Fibroblast of peridontal ligament (primary cell): ENCODE data around the gene SEZ6L.
A peak's percentile ranks its signal among the peaks of the same experiment; 100 is the strongest.

Experiments used
- DNase-seq: peaks from one replicate; pipeline ENCODE4 v3.0.0-alpha.2; 2010; ENCODE audit errors: extremely low read depth

Gene SEZ6L

DNA sequence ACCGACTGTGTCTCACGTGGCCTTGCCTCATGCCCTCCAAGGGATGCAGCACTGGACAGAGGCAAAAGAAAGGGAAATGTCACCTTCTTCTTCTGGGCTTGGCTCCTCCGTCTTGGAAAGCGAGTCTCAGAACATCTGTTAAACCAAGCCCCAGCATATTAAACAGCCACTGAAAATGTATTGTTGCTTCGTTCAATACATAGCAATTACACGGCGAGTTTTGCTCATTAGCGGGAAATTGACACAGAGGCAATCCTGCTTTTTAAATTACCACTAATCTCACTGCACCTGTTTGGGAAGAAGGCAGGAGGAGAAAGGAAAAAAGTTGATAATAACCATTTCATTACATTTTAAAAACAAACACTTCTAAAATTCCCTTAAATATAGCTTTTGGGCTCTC lies 72.1 kb downstream of the SEZ6L start:
- no peak for DNase-seq

DNA sequence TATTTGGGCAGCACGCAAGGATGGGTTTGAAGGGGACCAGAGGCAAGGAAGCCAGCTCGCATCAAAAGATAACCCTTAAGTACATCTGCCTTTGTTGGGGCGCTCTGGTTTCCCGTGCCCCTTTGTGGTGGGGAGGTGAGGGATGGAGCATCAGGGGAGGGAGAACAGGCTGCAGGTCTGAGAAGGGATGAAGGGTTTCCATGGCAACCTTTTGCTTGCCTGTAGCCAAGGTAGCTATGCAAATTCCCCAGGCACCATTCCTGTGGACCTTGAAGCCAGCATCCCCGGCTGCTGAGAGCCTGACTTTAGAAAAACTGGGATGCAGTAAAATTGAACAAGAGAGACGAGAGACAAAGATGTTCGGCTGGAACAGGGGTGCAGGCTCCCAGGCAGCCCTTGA lies 75.7 kb downstream of the SEZ6L start:
- DNase-seq = no peak

DNA sequence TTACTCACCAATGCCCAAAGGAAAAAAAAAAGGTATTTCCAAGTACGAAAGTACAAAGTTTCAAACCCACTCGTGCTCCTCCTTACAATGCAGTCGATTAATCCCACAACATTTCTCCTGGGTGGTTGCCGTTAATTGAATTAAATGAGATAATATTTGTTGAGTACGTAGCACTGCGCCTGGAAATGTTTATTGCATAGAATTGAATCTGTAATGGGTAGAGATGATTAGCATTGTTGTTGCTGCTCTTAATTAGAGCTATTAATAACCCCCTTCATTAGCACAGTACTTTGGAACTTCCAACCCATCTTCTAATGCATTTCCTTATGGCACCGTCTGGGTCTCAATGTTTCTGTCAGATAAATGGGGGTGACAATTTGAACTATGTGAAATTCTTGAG lies 77.3 kb downstream of the SEZ6L start:
- no peak for DNase-seq

DNA sequence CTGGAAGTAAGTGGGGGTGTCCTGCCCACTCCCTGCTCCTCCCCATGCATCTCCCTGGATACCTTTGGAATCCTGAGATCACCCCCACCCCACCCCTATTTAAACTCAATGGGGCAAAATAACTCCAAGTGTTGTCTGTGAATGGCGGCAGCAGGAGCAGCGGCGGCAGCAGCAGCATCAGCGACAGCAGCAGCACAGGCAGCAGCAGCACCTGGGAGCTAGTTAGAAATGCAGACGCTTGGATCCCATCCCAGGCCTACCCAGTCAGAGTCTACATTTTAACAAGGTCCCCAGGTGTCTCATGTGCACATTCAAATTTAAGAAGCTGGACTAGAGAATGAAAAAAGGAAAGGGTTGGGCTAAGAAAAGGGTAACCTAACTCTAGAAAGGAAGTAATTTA lies 82.6 kb downstream of the SEZ6L start:
- no peak for DNase-seq

DNA sequence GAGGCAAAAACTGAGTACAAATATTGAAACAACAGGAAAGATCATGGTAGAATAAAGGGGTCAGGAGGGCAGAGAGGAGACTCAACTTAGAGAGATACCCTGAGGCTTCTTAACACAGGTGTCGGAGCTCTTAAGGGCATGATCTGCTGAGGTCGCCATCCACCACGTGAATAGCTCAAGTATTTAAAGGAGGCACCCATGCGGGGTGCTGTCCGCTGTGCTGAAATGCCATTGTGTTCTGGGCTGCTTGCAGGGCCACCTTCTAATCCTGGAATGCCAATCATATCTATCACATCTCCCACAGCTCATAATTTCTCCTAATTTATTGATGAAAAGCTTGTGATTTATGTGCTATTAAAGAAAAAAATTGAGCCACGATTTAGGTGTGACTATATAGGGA lies 90.2 kb downstream of the SEZ6L start:
- DNase-seq = peak; percentile 30

DNA sequence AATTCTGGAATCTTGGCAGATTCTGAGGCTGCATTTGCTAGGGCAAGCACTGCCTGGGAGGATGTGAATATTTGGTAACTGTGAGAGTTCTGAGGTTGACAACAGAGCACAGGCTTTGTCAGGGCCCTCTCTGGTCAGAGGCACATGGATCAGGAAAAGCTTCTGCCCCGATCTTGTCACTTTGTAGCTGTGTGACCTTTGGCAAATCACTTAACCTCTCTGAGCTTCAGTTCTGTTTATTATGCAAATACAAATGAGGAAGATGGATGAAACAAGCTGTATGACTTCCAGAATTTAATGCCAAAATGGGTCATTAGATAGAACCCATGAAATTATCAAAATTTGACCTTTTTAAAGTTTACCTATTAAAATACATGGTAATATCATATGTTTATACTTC lies 94.9 kb downstream of the SEZ6L start:
- DNase-seq = no peak

DNA sequence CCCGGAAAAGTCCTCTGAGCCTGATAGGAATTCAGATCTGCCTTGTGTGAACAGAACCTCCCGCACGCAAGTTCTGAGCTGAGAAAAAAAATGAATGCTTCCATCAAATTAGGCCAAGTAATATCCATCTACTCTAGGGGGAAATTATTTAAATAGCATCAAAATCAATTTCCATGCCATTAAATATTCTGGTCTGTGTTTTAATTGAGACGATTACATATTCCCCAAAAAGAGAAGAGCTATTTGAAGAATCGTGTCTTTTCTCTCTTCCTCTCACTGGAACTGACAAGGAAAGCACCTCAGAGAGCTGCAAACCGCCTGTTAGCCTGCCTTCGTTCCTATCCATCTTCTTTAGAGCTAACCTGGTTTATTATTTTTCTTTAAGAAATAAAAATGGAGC lies 96.0 kb downstream of the SEZ6L start:
- DNase-seq = no peak

DNA sequence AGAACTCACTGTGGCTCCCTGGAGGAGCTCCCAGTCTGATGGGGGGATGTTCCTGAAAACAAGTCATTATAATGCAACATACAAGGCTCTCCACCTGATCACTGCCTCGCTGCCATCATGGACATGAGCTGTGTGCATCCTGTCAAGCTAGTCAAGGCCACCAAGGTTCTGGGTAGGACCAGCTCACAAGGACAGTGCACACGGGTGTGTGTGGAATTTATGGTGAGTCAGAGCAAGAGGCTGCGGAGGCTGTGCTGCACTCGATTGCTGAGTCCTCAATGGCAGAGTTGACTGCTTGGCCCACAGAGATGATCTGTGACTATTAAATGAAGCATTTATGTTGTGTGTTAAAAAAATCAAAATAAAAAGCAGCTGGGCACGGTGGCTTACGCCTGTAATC lies 96.6 kb downstream of the SEZ6L start:
- DNase-seq = no peak

DNA sequence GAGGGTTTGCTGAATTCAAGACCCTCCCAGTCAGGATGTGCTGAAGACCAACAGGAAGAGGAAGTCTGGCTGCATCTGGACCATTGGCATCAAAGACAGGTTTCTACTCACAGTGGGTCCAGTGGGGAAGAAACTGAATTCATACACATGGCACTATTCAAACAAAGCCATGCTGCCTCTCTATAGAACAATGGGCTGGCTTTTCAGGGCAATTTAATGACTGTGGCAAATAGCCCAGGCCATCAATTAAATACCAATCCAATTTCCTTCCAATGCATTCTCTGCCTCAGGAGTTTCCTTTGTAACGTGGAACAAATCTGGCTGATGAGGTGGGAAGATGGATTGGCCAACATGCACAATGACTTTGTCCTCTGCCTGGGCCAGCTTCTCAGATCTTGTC lies 98.6 kb downstream of the SEZ6L start:
- DNase-seq = no peak

DNA sequence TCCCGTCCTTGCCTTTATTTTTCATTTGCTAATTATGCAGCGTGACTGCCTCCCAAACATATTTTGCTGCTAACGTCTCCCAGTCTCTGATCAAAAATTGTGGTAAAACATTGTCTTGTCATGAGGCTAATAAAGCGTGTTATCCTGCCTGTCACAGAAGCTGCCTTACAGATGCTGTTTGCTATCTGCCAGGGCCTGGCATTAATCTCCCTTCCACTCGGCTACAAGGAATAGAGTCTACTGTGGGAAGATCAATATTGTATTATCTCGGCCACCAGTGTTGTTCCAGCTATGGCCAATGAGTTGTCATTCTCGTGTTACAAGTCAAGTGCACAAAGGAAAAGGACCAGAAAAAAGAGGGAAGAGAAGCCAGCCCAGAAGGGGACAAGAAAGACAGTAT lies 100.3 kb downstream of the SEZ6L start:
- no peak for DNase-seq

DNA sequence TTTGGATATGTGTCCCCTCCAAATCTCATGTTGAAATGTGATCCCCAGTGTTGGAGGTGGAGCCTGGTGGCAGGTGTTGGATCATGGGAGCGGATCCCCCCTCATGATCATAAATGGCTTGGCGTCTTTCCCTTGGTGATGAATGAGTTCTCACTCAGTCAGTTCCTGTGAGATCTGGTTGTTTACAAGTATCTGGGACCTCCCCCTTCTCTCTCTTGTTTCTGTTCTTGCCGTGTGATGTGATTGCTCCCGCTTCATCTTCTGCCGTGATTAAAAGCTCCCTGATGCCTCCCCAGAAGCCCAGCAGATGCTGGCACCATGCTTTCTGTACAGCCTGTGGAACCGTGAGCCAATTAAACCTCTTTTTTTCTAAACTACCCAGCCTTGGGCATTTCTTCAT lies 102.2 kb downstream of the SEZ6L start:
- DNase-seq = no peak

DNA sequence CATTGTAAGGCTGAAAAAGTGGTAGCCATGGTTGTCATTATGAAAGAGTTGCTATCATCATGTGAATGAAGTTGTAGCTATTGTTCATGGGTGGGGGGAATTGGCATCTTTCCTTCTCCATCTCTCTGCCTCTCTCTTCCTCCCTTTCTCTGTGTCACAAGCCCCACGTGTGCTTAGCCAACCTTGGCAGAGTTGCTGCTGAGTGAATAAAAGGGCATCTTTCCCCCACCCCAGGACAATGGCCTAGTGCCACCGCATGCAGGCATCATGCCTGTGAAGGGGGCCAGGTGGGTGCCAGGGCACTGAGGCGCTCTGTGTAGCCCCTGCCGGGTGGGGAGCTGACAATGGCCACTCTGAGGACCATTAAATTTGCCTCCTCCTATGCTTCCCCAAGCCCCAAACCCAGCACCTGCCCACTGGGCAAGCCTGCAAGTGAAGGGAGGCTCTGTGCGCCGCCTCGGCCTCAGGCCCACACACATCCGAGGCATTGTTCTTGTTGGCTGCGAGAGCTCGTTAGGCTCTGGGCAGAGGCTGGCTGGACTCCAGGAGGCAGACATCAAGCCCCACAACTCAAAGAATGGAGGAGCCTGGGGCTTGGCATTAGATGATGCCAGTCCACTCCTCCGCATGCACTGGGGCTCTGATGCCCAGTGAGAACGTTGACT lies 103.9 kb downstream of the SEZ6L start:
- DNase-seq = no peak

DNA sequence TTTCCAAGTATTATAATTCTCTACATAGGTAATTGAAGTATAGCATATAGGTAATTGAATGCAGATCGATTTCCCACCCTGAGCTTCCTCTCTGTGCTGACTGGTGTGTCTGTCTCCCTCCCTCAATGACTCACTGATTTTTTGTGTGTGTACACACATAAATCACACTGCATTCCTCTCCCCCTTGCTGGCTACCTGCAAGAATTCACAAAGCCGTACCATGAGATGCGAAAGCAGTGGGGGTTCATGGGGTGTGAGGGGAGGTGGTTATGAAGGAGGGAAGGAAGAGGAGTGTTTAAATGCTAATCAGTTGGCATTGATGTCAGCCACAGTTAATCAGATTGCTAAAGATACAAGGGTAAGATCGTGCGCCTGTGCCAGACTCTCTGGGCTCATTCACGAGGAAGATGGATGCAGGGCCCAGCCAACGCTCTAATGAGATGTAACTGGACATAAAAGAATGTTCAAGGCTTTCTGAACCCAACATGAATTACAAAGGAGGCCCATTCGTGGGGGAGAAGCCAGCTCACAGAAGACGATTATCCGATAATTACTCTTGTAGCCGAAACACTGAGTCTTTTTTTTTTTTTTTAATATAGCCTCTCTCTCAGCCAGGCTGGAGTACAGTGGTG lies 107.4 kb downstream of the SEZ6L start:
- no peak for DNase-seq

DNA sequence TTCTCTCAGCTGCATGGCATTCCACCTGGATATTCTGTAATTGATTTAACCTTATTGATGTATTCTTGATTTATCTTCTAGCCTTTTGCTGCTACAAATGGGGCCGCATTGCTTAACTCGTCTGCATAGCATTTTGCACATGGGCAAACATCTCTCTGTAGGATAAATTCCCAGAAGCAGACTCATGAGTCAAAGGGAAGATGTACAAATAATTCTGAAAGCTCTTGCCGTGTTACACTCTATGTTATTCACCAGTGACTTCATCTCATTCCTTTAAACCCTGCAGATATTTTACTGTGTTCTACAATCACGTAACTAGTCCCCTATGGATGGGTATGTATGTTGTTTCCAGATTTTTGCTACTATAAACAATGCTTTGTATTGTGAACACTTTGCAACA lies 112.7 kb downstream of the SEZ6L start:
- DNase-seq = no peak

DNA sequence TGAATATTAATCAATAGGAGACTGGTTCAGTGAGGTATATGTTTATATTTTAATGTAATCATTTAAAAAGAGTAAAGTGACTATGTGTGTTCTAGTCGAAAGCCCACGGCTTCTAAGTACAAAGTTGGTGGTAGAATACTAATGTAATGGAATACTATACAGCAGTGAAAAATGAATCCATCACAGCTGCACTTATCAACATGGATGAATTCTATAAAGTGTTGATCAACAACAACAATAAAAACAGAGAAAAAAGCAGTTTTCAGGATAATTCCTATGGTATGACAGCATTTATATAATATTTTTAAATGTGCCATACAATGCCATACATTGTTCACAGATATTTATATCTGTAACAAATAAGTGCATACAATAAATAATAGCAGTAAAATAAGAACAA lies 114.1 kb downstream of the SEZ6L start:
- no peak for DNase-seq

DNA sequence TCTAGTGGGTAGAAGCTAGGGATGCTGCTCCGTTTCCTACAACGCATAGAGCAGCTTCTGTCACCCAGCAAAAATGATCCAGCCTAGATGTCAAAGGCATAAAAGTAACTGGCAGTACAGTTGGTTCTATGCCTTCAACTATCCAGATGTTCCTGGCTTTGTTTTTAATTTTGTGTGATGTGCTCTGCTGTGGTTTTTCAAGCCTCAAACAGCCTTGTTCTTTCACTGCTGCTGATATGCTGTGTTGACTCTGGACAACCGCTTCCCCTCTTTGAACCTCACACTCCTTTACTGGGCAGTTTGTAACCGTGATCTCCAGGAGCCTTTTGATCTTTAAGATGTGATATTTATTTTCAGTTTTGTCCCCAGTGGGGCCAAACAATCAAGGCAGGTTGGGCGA lies 116.4 kb downstream of the SEZ6L start:
- no peak for DNase-seq

DNA sequence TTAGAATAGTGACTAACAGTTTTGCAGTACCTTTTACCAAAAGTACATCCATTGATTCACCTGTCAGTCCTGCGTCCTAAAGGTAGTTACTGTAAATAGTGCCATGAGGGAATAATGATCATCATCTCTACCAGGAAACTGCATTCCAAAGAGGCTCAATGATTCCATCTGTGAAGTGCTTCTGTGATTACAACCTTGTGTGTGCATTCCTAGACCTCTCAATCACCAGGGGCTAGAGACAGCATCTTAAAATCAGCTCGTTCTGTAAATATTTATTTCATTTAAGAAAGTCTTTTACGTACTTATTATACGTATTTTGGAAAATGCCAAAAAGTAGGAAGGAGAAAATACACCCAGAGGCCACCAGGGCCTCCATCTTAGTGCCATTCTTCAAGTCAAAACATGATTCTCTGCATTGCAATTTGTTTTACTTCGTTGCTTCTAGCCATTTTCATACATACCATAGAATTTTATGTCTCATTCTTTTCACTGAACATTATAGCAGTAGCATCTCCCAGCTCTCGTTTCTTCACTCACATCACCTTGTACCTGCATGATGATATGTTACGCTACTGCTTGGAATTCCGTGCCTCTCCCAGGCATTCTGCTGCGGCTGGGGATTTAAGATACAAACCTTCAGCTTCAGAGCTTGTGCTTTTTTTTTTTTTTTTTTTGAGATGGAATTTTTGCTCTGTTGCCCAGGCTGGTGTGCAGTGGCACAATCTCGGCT lies 117.0 kb downstream of the SEZ6L start:
- peak; percentile 1 for DNase-seq

DNA sequence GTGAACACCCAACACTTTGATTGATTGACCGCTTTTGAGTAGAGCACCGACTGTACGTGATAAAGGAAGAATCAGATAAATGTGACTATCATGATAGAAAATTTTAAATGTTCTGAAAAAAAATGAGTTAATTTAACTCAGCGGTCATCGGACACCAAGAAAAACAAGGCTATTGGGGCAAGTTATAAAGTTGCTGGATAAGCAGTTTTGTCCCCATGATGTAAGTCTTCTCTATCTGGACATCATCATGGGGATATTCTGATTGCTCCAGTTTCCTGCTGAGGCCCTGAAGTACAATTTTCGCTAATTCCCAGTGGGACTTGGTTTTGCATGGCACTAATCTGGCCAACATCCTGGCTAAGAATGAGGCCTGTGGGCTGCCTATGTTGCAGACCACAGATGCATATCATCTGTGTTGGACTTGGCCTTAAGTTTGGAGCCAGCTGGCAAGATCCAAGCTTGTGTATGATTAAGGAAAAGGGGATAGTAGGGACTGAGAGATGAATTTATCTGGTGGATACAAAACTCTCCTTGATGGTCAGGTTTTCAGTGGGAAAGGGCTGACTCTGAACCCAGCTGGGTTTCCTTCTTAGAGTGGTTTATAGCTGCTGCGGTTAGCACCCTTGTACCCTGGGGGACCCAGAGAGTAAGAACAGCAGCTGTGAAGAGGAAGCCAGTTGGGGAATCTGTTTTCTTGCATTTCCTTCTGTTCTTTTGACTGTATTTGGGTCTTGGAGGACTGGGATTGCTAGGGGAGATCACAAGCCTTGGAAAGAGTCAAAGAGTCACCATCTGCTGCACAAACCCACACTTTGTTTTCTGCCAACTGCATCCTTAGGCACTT lies 118.3 kb downstream of the SEZ6L start:
- no peak for DNase-seq

DNA sequence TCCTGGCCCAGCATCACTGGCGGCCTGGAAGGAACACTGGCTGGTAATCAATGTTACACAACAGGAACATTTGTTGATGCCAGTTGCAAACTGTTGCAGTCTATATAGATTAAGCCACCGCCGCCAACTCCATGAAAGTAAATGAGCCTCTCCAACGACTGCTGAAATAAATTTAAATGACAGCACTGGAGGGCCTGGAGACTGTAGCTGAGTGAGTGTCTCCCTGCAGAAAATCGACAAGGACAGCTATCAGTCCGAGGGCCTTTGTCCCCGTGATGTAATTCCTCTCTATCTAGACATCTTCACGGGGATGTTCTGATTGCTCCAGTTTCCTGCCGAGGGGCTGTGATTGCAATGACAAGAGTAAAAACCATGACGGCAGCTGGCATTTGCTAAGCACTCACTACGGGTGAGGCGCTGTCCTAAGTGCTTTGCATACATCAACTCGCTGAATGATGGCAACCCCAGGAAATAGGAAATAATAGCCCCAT lies 120.4 kb downstream of the SEZ6L start:
- no peak for DNase-seq

DNA sequence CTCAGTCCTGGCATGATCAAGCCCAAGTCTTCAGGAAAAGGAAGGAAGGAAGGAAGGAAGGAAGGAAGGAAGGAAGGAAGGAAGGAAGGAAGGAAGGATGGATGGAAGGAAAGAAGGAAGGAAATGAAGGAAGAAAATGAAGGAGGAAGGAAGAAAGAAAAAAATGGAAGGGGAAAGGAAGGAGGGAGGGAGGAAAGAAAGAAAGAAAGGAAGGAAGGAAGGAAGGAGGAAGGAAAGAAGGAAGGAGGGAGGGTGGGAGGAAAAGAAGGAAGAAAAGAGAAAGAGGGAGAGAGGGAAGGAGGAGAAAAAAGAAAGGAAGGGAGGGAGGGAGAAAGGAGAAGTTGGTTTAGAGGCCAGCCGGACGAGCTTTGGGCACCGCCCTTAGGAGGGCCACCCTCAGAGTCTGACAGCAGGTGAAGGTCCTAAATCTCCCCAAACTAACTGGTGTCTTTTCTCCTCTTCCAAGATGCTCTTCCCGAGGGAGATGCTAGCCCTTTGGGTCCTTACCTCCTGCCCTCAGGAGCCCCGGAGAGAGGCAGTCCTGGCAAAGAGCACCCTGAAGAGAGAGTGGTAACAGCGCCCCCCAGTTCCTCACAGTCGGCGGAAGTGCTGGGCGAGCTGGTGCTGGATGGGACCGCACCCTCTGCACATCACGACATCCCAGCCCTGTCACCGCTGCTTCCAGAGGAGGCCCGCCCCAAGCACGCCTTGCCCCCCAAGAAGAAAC lies 122.8 kb downstream of the SEZ6L start:
- no peak for DNase-seq

DNA sequence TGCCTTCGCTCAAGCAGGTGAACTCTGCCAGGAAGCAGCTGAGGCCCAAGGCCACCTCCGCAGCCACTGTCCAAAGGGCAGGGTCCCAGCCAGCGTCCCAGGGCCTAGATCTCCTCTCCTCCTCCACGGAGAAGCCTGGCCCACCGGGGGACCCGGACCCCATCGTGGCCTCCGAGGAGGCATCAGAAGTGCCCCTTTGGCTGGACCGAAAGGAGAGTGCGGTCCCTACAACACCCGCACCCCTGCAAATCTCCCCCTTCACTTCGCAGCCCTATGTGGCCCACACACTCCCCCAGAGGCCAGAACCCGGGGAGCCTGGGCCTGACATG lies 123.4 kb downstream of the SEZ6L start:
- DNase-seq = no peak
